ENCODE results near the gene NTRK3.

Gene NTRK3

DNA sequence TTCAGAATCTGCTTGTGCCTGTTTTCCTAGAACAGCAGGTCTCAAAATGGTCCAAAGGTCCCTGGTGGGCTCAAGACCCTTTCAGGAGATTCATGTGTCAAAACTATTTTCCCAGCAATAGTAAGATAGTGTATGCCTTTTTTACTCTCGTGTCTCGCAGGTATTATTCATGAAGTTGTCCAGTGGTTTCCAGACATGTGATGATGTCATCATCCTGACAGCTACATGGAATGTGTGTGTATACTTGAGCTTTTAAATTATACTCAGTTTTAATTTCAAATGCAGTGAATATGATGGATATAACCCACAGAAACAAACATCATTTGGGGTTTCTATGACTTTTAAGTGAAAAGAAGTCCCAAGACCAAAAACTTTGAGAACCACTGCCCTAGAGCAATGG, 288.6 kb downstream of the NTRK3 start:
- Histone ChIP-seq H3K79me2 (ENCODE audit: insufficient read depth, low read length) (no peaks in the 10 kb centered on the region), H3K36me3 (ENCODE audit: insufficient read depth, low read length) (no peaks in the 10 kb centered on the region), H3K4me2 (ENCODE audit: low read depth, low read length, poor library complexity, severe bottlenecking) (no peak overlapping the region), H3K9me2 (replicated peaks; ENCODE audit: low read depth, low read length) (no peaks in the 10 kb centered on the region), H3K4me3 (ENCODE audit: low read length, poor library complexity, severe bottlenecking) (no peak overlapping the region), H4K20me1 (ENCODE audit: insufficient read depth, low read length, poor library complexity, severe bottlenecking) (no peaks in the 10 kb centered on the region), H3F3A (ENCODE audit: low read depth) (no peaks in the 10 kb centered on the region), H3K4me1 (ENCODE audit: insufficient read depth, low read length, poor library complexity, severe bottlenecking) (no peaks in the 10 kb centered on the region), H3K9me3 (ENCODE audit: insufficient read depth, low read depth, low read length) (no peaks in the 10 kb centered on the region), H3K9ac (ENCODE audit: low read depth, low read length, poor library complexity, severe bottlenecking) (no peak overlapping the region), H2AFZ (ENCODE audit: low read length) (no peak overlapping the region), H3K27me3 (ENCODE audit: insufficient read depth, low read length, poor library complexity, severe bottlenecking) (no peaks in the 10 kb centered on the region)
- TF ChIP-seq EZH2phosphoT487 (IDR thresholded peaks at IDR 0.05; ENCODE audit: borderline replicate concordance): no peak
- TF ChIP-seq, protein P1, sequence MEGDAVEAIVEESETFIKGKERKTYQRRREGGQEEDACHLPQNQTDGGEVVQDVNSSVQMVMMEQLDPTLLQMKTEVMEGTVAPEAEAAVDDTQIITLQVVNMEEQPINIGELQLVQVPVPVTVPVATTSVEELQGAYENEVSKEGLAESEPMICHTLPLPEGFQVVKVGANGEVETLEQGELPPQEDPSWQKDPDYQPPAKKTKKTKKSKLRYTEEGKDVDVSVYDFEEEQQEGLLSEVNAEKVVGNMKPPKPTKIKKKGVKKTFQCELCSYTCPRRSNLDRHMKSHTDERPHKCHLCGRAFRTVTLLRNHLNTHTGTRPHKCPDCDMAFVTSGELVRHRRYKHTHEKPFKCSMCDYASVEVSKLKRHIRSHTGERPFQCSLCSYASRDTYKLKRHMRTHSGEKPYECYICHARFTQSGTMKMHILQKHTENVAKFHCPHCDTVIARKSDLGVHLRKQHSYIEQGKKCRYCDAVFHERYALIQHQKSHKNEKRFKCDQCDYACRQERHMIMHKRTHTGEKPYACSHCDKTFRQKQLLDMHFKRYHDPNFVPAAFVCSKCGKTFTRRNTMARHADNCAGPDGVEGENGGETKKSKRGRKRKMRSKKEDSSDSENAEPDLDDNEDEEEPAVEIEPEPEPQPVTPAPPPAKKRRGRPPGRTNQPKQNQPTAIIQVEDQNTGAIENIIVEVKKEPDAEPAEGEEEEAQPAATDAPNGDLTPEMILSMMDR (conservative IDR thresholded peaks at IDR 0.05; ENCODE audit: low read length): no peak

DNA sequence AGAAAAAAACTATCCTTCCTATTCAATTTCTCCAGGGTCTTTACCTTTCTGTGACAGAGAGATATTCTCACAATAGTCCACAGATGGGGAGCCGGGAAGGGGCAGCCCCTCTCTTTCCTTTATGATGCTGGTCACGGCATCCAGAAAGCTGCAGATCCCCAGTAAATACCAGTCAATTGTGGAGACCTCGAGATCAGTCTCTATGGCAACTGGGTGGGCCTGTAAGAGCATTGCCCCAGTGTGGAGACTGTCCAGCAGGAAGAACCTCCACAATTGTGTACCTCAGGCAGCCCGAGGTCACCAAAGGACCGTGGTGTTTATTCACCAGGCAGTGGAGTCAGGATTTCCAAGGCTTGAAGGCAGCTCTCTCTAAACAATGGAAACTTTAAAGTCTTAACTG, 291.2 kb downstream of the NTRK3 start:
- H3K9me3 ChIP-seq (ENCODE audit: insufficient read depth, low read depth, low read length): no peaks in the 10 kb centered on the region
- no peaks in the 10 kb centered on the region for H4K20me1 ChIP-seq (ENCODE audit: insufficient read depth, low read length, poor library complexity, severe bottlenecking)
- no peak overlapping the region for H3K4me2 ChIP-seq (ENCODE audit: low read depth, low read length, poor library complexity, severe bottlenecking)
- no peaks in the 10 kb centered on the region for H3F3A ChIP-seq (ENCODE audit: low read depth)
- no peaks in the 10 kb centered on the region for H3K27me3 ChIP-seq (ENCODE audit: insufficient read depth, low read length, poor library complexity, severe bottlenecking)
- peaks cover 11% of the 10 kb centered on the region for H3K4me1 ChIP-seq (ENCODE audit: insufficient read depth, low read length, poor library complexity, severe bottlenecking)
- no peaks in the 10 kb centered on the region for H3K79me2 ChIP-seq (ENCODE audit: insufficient read depth, low read length)
- H3K4me3 ChIP-seq (ENCODE audit: low read length, poor library complexity, severe bottlenecking): no peak overlapping the region
- no peak overlapping the region for H3K9ac ChIP-seq (ENCODE audit: low read depth, low read length, poor library complexity, severe bottlenecking)
- H2AFZ ChIP-seq (ENCODE audit: low read length): no peak overlapping the region
- H3K9me2 ChIP-seq (replicated peaks; ENCODE audit: low read depth, low read length): no peaks in the 10 kb centered on the region
- H3K36me3 ChIP-seq (ENCODE audit: insufficient read depth, low read length): no peaks in the 10 kb centered on the region
- TF ChIP-seq, protein P1 (conservative IDR thresholded peaks at IDR 0.05; ENCODE audit: low read length): no peak
- no peak for TF ChIP-seq EZH2phosphoT487 (IDR thresholded peaks at IDR 0.05; ENCODE audit: borderline replicate concordance)

DNA sequence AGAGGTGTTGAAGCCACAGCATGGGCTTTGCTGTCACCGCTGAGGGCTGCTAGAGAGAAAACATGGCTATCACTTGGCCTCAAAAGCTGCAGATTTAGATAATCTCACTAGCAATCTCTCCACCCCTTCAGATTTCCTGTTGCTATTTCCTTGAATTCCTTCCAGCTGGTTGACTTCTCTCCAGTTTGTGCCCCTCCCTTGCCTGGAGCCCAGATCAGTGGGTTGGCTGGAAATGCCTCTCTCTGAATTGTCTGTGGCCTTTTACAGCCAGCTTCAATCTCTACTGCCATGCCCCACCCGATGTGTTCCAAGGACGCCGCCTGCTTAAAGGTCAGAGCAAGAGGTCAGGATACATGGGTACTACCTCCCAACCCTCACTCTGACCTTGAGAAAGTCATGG, 294.1 kb downstream of the NTRK3 start:
- no peaks in the 10 kb centered on the region for H3K9me2 ChIP-seq (replicated peaks; ENCODE audit: low read depth, low read length)
- peaks cover 11% of the 10 kb centered on the region for H3K4me1 ChIP-seq (ENCODE audit: insufficient read depth, low read length, poor library complexity, severe bottlenecking)
- H3K9me3 ChIP-seq (ENCODE audit: insufficient read depth, low read depth, low read length): no peaks in the 10 kb centered on the region
- H3K79me2 ChIP-seq (ENCODE audit: insufficient read depth, low read length): no peaks in the 10 kb centered on the region
- H2AFZ ChIP-seq (ENCODE audit: low read length): no peak overlapping the region
- peak overlapping the region; percentile 6 for H3K4me2 ChIP-seq (ENCODE audit: low read depth, low read length, poor library complexity, severe bottlenecking)
- H3K36me3 ChIP-seq (ENCODE audit: insufficient read depth, low read length): no peaks in the 10 kb centered on the region
- H4K20me1 ChIP-seq (ENCODE audit: insufficient read depth, low read length, poor library complexity, severe bottlenecking): no peaks in the 10 kb centered on the region
- no peaks in the 10 kb centered on the region for H3F3A ChIP-seq (ENCODE audit: low read depth)
- no peak overlapping the region for H3K4me3 ChIP-seq (ENCODE audit: low read length, poor library complexity, severe bottlenecking)
- no peaks in the 10 kb centered on the region for H3K27me3 ChIP-seq (ENCODE audit: insufficient read depth, low read length, poor library complexity, severe bottlenecking)
- no peak overlapping the region for H3K9ac ChIP-seq (ENCODE audit: low read depth, low read length, poor library complexity, severe bottlenecking)
- TF ChIP-seq, protein P1 (conservative IDR thresholded peaks at IDR 0.05; ENCODE audit: low read length): no peak
- no peak for TF ChIP-seq EZH2phosphoT487 (IDR thresholded peaks at IDR 0.05; ENCODE audit: borderline replicate concordance)

Measured in Loucy (cell line).